Suprapubic skin (tissue), 4 donors: Measurements from ENCODE around the gene SLIT1.

Source experiments
- CTCF ChIP-seq, 2 donors: fragments of 200-600 bp in 1 of 2; fragments of 450-650 bp in 1 of 2; sonication (generic) in 1 of 2; IDR thresholded peaks; one replicate each; pipeline ENCODE4 v1.5.1; 2016 to 2019; ENCODE audit warnings: antibody characterized with exemption in 2 of 2, mild to moderate bottlenecking in 1 of 2, moderate library complexity in 1 of 2
- EP300 ChIP-seq: sonication (generic); formaldehyde crosslinking; IDR thresholded peaks from one replicate; pipeline ENCODE4 v1.6.1; 2017; ENCODE audit warnings: antibody characterized with exemption
- POLR2A ChIP-seq, 2 donors: fragments of 450-650 bp; IDR thresholded peaks; one replicate each; pipeline ENCODE4 v1.6.1; 2017; ENCODE audit warnings: antibody characterized with exemption in 2 of 2, mild to moderate bottlenecking in 2 of 2, moderate library complexity in 2 of 2
- POLR2AphosphoS5 ChIP-seq, 3 donors: sonication (generic); formaldehyde crosslinking; IDR thresholded peaks; one replicate each; pipeline ENCODE4 v1.6.1; 2017; ENCODE audit warnings: antibody characterized with exemption in 3 of 3

- TF ChIP-seq POLR2A (IDR thresholded peaks at IDR 0.05): no peak
- no peak for TF ChIP-seq POLR2AphosphoS5 (IDR thresholded peaks at IDR 0.05)
- TF ChIP-seq CTCF (IDR thresholded peaks at IDR 0.05): no peak
- TF ChIP-seq EP300: no peak
These were observed 40.6 kb upstream of the SLIT1 start for GRCh38 chr10:97226398-97226797.
